Prostate gland (tissue), 2 donors: ENCODE measurements around the gene KRTAP20-4. TPM values are rescaled to one million over a fixed set of nuclear protein-coding genes. Genes with fewer than 3 reads are reported as not detected.

Experiments used
- DNase-seq: peaks from one replicate; pipeline ENCODE4 v3.0.0-alpha.2; 2019; ENCODE audit warnings: low spot score
- H3K27ac ChIP-seq, 2 donors: fragments of 200-600 bp; sonication (generic); 2 replicates each; pipeline ENCODE4 v1.5.1; 2017 to 2019
- H3K27me3 ChIP-seq: fragments of 200-600 bp; sonication (generic); replicated peaks from 2 replicates; pipeline ENCODE4 v1.5.1; 2019; ENCODE audit not compliant: insufficient read depth
- H3K36me3 ChIP-seq, 2 donors: fragments of 200-600 bp; sonication (generic); 1 replicate in 1 of 2; 2 replicates in 1 of 2; pipeline versions ENCODE4 v1.5.1 to v1.8.1; 2017 to 2019
- H3K4me1 ChIP-seq: fragments of 200-600 bp; sonication (generic); replicated peaks from 2 replicates; pipeline ENCODE4 v1.5.1; 2019
- H3K4me3 ChIP-seq, 2 donors: fragments of 200-600 bp; sonication (generic); 2 replicates each; pipeline ENCODE4 v1.5.1; 2017 to 2019
- H3K9me3 ChIP-seq: fragments of 200-600 bp; sonication (generic); 2 replicates; pipeline ENCODE4 v1.5.1; 2017
- POLR2A ChIP-seq: fragments of 450-650 bp; IDR thresholded peaks from one replicate; pipeline ENCODE4 v1.6.1; 2016; ENCODE audit warnings: antibody characterized with exemption, mild to moderate bottlenecking
- POLR2AphosphoS5 ChIP-seq: sonication (generic); formaldehyde crosslinking; IDR thresholded peaks from one replicate; pipeline ENCODE4 v1.6.1; 2017; ENCODE audit warnings: antibody characterized with exemption
- whole genome bisulfite sequencing: methylation state at CpG from one replicate; pipeline ENCODE4 v1.1.5; 2018; 5-methylcytosine and 5-hydroxymethylcytosine counted together
- intact Hi-C: fragments of 100-400 bp; cut with DNase I; formaldehyde crosslinking; loops from one replicate; pipeline ENCODE4 v1.14.2; 2022
- total RNA-seq, 2 donors: library from RNA; depleted of rRNA; stranded (reverse); fragments of >200 nt; gene quantifications; one replicate each; pipeline ENCODE4 v1.1.0, GENCODE V29; 2016
- TF ChIP-seq, protein P1 (sequence below), 4 experiments: fragments of 200-600 bp in 2 of 4; fragments of 450-650 bp in 2 of 4; sonication (generic) in 2 of 4; IDR thresholded peaks; 1 replicate in 3 of 4; 2 replicates in 1 of 4; pipeline ENCODE4 v1.5.1; 2016 to 2019; ENCODE audit warnings: antibody characterized with exemption in 4 of 4, mild to moderate bottlenecking in 2 of 4, moderate library complexity in 2 of 4

Gene KRTAP20-4
- total RNA-seq, 2 donors from 2014 or later: not detected

DNA sequence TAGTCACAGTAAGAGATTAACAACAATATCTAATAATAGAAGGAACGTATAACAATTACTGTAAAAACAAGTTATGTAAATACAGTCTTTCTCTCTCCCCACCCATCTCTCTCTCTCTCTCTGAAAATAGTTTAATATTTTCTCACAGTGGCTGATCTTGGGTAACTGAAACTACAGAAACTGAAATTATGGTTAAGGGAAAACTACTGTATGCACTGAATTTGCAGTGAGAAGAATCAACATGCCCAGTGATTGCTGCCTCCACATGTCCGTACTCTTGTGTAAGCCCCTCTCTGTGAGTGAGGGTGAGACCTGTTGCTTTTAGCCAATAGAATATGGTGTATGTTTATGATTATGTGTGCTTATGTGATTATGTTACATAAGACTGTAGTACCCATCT lies 8.3 kb upstream of the KRTAP20-4 start:
- intact Hi-C loops: no loop called here
- TF ChIP-seq POLR2AphosphoS5 (no peak), POLR2A (no peak)
- TF ChIP-seq, protein P1, sequence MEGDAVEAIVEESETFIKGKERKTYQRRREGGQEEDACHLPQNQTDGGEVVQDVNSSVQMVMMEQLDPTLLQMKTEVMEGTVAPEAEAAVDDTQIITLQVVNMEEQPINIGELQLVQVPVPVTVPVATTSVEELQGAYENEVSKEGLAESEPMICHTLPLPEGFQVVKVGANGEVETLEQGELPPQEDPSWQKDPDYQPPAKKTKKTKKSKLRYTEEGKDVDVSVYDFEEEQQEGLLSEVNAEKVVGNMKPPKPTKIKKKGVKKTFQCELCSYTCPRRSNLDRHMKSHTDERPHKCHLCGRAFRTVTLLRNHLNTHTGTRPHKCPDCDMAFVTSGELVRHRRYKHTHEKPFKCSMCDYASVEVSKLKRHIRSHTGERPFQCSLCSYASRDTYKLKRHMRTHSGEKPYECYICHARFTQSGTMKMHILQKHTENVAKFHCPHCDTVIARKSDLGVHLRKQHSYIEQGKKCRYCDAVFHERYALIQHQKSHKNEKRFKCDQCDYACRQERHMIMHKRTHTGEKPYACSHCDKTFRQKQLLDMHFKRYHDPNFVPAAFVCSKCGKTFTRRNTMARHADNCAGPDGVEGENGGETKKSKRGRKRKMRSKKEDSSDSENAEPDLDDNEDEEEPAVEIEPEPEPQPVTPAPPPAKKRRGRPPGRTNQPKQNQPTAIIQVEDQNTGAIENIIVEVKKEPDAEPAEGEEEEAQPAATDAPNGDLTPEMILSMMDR (IDR thresholded peaks at IDR 0.05): no peak
- DNase-seq: no peak
- 70% methylated on average over 2 of the region's 2 CpGs for WGBS
- no peak overlapping the region for H3K27ac ChIP-seq
- H3K4me1 ChIP-seq: no peaks in the 10 kb centered on the region
- H3K4me3 ChIP-seq: no peak overlapping the region
- no peaks in the 10 kb centered on the region for H3K36me3 ChIP-seq
- H3K27me3 ChIP-seq: no peaks in the 10 kb centered on the region
- no peaks in the 10 kb centered on the region for H3K9me3 ChIP-seq

DNA sequence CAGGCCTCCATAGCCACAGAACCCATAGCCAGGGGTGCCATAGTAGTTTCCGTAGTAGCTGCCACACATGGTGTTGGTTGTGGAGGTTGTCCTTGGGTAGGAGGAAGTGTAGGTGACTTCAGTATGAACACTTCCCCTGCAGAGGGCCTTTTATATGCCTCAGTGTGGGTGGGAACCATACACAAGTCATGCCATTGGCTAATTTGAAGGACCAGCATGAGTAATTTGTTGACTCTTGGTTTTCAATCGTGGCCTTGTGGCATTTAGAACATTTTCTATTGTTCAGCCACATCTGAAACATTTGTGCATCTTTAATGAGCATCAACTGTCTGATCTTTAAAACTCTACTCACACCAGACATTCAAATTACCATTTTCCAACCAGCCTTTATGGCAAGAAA lies 6.6 kb upstream of the KRTAP20-4 start, which contains the start of gene KRTAP6-1:
KRTAP6-1 (minus strand) TSS at position 95 of the 400 bp plus-strand sequence; CDS start at position 69, 26 bp downstream.
- Histone ChIP-seq H3K9me3 (no peaks in the 10 kb centered on the region), H3K27ac (no peak within 1 kb of the TSS), H3K4me1 (no peaks in the 10 kb centered on the region), H3K36me3 (no peaks in the 10 kb centered on the region), H3K27me3 (no peaks in the 10 kb centered on the region), H3K4me3 (no peak within 1 kb of the TSS)
- no peak for DNase-seq
- WGBS: 73% methylated on average over 2 of the region's 2 CpGs
- no peak for TF ChIP-seq POLR2AphosphoS5
- TF ChIP-seq POLR2A: no peak
- TF ChIP-seq, protein P1 (IDR thresholded peaks at IDR 0.05): no peak
- intact Hi-C loops: no loop called here

DNA sequence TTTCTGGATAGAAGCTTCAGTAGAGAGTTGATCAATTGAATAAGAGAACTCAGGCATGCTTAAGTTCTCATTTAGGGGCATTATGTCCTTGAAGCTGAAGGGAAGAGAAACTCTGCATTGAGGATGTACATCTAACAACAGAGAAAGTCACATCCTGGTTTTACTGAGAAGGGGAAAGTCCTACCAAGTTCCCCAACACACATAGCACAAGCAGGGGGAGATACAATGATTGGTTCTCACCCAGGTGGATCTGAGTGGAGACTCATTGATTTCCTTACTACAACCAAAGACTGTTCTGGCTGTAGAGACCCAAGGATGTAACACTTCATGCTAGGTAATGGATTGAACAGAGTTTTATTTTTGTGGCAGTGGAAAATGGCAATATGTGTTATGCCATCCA lies 5.2 kb upstream of the KRTAP20-4 start:
- TF ChIP-seq POLR2A (no peak), POLR2AphosphoS5 (no peak)
- TF ChIP-seq, protein P1 (IDR thresholded peaks at IDR 0.05): no peak
- Histone ChIP-seq H3K27me3 (no peaks in the 10 kb centered on the region), H3K9me3 (no peaks in the 10 kb centered on the region), H3K4me1 (no peaks in the 10 kb centered on the region), H3K4me3 (no peak overlapping the region), H3K27ac (no peak overlapping the region), H3K36me3 (no peaks in the 10 kb centered on the region)
- intact Hi-C loops: no loop called here
- no peak for DNase-seq

DNA sequence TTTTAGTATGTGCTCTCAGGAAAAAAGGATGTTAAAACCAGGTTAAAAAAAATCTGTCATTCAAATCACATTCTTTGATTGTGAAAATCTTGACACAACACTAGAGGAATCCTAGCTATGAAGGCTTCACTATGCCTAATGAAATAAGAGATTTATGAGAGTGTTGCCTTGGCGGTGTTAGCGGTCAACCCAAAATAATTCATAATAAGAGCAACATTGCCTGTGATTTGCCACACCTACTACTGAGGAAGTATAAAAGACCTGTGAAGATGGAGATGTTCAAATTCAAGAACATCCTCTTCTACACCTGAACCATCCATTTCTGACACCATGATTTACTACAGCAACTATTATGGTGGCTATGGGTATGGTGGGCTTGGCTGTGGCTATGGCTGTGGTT lies 4.3 kb upstream of the KRTAP20-4 start, which contains the start of gene KRTAP20-1:
KRTAP20-1 (plus strand) TSS at position 301 of the 400 bp plus-strand sequence; CDS start at position 331, 30 bp downstream.
- no peak for TF ChIP-seq POLR2A
- no peak for TF ChIP-seq POLR2AphosphoS5
- TF ChIP-seq, protein P1 (IDR thresholded peaks at IDR 0.05): no peak
- no peaks in the 10 kb centered on the region for H3K36me3 ChIP-seq
- DNase-seq: no peak
- no peaks in the 10 kb centered on the region for H3K27me3 ChIP-seq
- no peaks in the 10 kb centered on the region for H3K4me1 ChIP-seq
- WGBS: 95% methylated on average over 2 of the region's 2 CpGs
- H3K27ac ChIP-seq: no peak within 1 kb of the TSS
- intact Hi-C loops: no loop called here
- no peak within 1 kb of the TSS for H3K4me3 ChIP-seq
- no peaks in the 10 kb centered on the region for H3K9me3 ChIP-seq

DNA sequence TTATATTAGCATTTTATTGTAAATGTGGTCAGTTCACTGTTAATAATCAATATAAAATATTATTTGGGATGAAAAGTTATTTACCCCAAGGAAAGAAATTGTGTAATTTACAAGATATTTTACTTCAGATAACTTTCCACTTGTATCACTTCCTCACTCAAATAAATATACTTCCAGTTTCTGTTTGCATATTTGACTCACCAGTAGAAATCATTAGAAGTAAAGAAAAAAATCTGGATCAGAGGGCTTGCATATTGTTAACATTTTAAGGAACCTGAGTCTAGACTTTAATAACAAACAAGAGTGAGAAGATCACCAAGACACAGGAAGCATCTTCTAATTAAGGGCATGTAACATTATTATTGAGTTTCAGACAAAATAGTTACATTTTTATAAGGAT lies 347 bp upstream of the KRTAP20-4 start:
- Histone ChIP-seq H3K27me3 (no peaks in the 10 kb centered on the region), H3K9me3 (no peaks in the 10 kb centered on the region), H3K27ac (no peak overlapping the region), H3K4me3 (no peak overlapping the region), H3K4me1 (no peaks in the 10 kb centered on the region), H3K36me3 (no peaks in the 10 kb centered on the region)
- intact Hi-C loops: no loop called here
- no peak for DNase-seq
- TF ChIP-seq, protein P1 (IDR thresholded peaks at IDR 0.05): no peak
- TF ChIP-seq POLR2A: no peak
- no peak for TF ChIP-seq POLR2AphosphoS5
